Measurements from ENCODE around the gene AP2B1.

Gene AP2B1

GRCh38 chr17:35725058-35725457, 137.9 kb downstream of the AP2B1 start:
- Histone ChIP-seq H3K4me2 (ENCODE audit: low read length) (no peak overlapping the region), H3K9ac (ENCODE audit: low read length) (no peak overlapping the region), H3K4me1 (ENCODE audit: low read length) (no peaks in the 10 kb centered on the region), H3K9me3 (ENCODE audit: insufficient read depth, low read length) (no peaks in the 10 kb centered on the region), H4K20me1 (ENCODE audit: insufficient read depth, low read length) (no peaks in the 10 kb centered on the region), H3K36me3 (replicated peaks; ENCODE audit: low read depth, low read length) (peaks cover 19% of the 10 kb centered on the region), H3K27me3 (ENCODE audit: low read depth, low read length) (no peaks in the 10 kb centered on the region), H3K27ac (ENCODE audit: low read length) (no peak overlapping the region), H3K79me2 (ENCODE audit: low read length) (no peaks in the 10 kb centered on the region), H2AFZ (ENCODE audit: low read depth, low read length) (no peak overlapping the region), H3K4me3 (ENCODE audit: low read length) (no peak overlapping the region)
- TF ChIP-seq, protein P1, sequence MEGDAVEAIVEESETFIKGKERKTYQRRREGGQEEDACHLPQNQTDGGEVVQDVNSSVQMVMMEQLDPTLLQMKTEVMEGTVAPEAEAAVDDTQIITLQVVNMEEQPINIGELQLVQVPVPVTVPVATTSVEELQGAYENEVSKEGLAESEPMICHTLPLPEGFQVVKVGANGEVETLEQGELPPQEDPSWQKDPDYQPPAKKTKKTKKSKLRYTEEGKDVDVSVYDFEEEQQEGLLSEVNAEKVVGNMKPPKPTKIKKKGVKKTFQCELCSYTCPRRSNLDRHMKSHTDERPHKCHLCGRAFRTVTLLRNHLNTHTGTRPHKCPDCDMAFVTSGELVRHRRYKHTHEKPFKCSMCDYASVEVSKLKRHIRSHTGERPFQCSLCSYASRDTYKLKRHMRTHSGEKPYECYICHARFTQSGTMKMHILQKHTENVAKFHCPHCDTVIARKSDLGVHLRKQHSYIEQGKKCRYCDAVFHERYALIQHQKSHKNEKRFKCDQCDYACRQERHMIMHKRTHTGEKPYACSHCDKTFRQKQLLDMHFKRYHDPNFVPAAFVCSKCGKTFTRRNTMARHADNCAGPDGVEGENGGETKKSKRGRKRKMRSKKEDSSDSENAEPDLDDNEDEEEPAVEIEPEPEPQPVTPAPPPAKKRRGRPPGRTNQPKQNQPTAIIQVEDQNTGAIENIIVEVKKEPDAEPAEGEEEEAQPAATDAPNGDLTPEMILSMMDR (IDR thresholded peaks at IDR 0.05; ENCODE audit: low read depth, low read length), result no peak
- TF ChIP-seq EZH2phosphoT487 (IDR thresholded peaks at IDR 0.05; ENCODE audit: low read depth), result no peak

DNA sequence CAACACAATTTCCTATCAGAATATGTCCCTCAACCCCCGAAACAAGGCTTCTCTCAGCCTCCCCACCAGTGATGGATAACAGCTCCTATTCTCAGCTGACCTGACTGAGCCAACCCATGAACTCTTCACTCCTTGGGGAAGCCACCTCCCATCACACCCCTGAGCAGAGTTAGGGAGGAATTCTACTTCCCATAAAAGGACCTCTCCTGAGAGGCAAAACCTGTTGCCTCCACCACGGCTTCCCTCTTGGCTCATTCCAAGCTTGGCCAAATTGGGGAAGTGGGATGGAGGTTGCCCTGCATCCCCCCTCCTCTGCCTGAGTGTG, 138.6 kb downstream of the AP2B1 start:
- Histone ChIP-seq H3K27ac (ENCODE audit: low read length) (no peak overlapping the region), H3K9ac (ENCODE audit: low read length) (no peak overlapping the region), H3K27me3 (ENCODE audit: low read depth, low read length) (no peaks in the 10 kb centered on the region), H3K9me3 (ENCODE audit: insufficient read depth, low read length) (no peaks in the 10 kb centered on the region), H3K4me2 (ENCODE audit: low read length) (no peak overlapping the region), H3K4me3 (ENCODE audit: low read length) (no peak overlapping the region), H3K4me1 (ENCODE audit: low read length) (peaks cover 3% of the 10 kb centered on the region), H4K20me1 (ENCODE audit: insufficient read depth, low read length) (no peaks in the 10 kb centered on the region), H2AFZ (ENCODE audit: low read depth, low read length) (no peak overlapping the region), H3K79me2 (ENCODE audit: low read length) (no peaks in the 10 kb centered on the region), H3K36me3 (replicated peaks; ENCODE audit: low read depth, low read length) (peaks cover 17% of the 10 kb centered on the region)
- TF ChIP-seq EZH2phosphoT487 (IDR thresholded peaks at IDR 0.05; ENCODE audit: low read depth), result no peak
- TF ChIP-seq, protein P1 (IDR thresholded peaks at IDR 0.05; ENCODE audit: low read depth, low read length), result no peak

DNA sequence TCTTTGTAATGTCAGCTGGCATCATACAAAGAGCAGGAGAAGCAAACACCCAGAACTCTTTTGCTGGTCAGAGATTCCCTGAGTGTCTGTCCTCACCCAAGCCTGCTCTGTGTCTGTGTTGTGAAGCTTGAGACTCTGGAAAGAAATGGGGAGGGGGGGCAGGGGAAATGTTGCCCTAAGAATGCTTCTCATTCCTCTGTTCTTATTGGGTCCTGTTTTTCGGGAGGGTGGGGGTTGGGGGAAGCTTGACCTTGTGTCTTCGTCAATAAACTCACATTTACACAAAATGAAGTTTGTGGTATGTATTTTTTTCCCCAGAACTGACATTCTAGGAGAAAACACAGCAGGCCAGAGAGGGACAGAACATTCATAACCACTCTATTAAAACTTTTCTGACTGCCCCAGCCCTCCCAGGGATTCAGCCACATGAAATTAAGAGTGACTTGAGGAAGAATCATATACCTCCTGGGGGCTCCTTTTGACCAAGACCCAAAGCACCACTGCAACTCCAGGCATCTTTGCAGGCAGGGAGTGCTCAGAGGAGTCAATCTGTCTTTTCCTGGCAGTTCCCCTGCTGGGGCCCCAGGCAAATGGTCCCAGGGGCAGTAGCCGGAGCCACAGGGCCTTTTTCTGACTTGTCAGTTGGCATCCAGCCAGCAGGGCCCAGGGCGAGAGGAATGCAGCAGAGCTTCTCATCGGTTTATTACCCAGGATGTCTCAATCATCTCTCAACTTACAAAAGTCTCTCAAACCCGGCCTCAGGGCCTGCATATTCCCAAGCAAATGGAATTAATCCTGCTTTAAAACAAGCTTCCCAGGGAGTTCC, 139.2 kb downstream of the AP2B1 start:
- Histone ChIP-seq H3K27ac (ENCODE audit: low read length) (no peak overlapping the region), H3K36me3 (replicated peaks; ENCODE audit: low read depth, low read length) (peaks cover 17% of the 10 kb centered on the region), H4K20me1 (ENCODE audit: insufficient read depth, low read length) (no peaks in the 10 kb centered on the region), H3K4me3 (ENCODE audit: low read length) (no peak overlapping the region), H3K4me1 (ENCODE audit: low read length) (peaks cover 8% of the 10 kb centered on the region), H3K9me3 (ENCODE audit: insufficient read depth, low read length) (no peaks in the 10 kb centered on the region), H3K9ac (ENCODE audit: low read length) (no peak overlapping the region), H3K4me2 (ENCODE audit: low read length) (no peak overlapping the region), H3K79me2 (ENCODE audit: low read length) (no peaks in the 10 kb centered on the region), H3K27me3 (ENCODE audit: low read depth, low read length) (no peaks in the 10 kb centered on the region), H2AFZ (ENCODE audit: low read depth, low read length) (no peak overlapping the region)
- TF ChIP-seq EZH2phosphoT487 (IDR thresholded peaks at IDR 0.05; ENCODE audit: low read depth), result no peak
- TF ChIP-seq, protein P1 (IDR thresholded peaks at IDR 0.05; ENCODE audit: low read depth, low read length), result no peak

DNA sequence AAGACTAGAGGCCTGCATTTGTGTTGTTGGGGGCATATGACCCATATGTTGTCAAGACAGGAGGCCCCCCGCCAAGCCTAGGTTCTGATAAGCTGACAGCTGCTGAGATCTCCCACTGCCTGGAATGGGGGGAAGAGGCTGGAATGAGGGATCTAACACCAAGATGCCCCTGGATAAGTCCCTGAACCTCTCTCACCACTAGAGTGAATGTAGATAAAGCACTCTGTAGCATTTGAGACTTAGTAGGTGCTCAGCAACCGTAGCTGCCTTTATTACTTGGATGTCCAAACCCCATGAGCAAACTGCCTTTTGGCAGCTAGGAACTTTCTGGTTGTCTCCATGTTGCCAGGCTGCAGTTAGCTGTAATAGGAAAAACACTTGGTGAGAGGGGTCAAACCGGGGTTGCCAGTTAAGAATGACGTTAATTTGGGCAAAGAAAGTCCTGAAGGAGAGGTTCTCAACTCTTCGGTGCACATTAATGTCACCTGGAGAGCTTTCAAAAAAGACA, 139.9 kb downstream of the AP2B1 start:
- Histone ChIP-seq H3K79me2 (ENCODE audit: low read length) (peaks cover under 1% of the 10 kb centered on the region), H3K4me3 (ENCODE audit: low read length) (no peak overlapping the region), H4K20me1 (ENCODE audit: insufficient read depth, low read length) (no peaks in the 10 kb centered on the region), H2AFZ (ENCODE audit: low read depth, low read length) (no peak overlapping the region), H3K4me2 (ENCODE audit: low read length) (no peak overlapping the region), H3K4me1 (ENCODE audit: low read length) (peaks cover 8% of the 10 kb centered on the region), H3K9me3 (ENCODE audit: insufficient read depth, low read length) (no peaks in the 10 kb centered on the region), H3K9ac (ENCODE audit: low read length) (no peak overlapping the region), H3K27ac (ENCODE audit: low read length) (no peak overlapping the region), H3K27me3 (ENCODE audit: low read depth, low read length) (no peaks in the 10 kb centered on the region), H3K36me3 (replicated peaks; ENCODE audit: low read depth, low read length) (peaks cover 15% of the 10 kb centered on the region)
- TF ChIP-seq EZH2phosphoT487 (IDR thresholded peaks at IDR 0.05; ENCODE audit: low read depth), result no peak
- TF ChIP-seq, protein P1 (IDR thresholded peaks at IDR 0.05; ENCODE audit: low read depth, low read length), result no peak

Data from OCI-LY3 (cell line).